DMS 273 (cell line): ENCODE measurements around the gene STAT4.

ENCODE experiments used
- DNase-seq: peaks from one replicate; lab custom pipeline; 2025; ENCODE audit not compliant: unreplicated experiment; lab: John Stamatoyannopoulos, UW

Gene STAT4

DNA sequence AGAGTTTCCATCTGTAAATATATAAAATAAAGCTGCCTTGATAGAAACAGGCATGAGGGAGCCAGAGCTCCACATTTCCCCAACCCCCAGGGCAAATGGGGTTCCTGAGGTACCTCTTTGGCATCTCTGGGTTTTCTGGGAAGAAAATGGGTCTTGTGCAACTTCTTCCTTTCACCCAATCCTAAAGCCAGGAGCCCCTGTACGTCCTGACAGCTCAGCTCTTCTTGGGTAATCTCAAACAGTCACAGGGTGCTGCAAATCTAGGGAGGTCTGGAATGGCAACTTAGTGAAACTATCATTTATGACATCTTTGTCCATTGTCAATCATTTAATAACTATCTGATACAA lies 100.2 kb downstream of the STAT4 start:
- DNase-seq = no peak

DNA sequence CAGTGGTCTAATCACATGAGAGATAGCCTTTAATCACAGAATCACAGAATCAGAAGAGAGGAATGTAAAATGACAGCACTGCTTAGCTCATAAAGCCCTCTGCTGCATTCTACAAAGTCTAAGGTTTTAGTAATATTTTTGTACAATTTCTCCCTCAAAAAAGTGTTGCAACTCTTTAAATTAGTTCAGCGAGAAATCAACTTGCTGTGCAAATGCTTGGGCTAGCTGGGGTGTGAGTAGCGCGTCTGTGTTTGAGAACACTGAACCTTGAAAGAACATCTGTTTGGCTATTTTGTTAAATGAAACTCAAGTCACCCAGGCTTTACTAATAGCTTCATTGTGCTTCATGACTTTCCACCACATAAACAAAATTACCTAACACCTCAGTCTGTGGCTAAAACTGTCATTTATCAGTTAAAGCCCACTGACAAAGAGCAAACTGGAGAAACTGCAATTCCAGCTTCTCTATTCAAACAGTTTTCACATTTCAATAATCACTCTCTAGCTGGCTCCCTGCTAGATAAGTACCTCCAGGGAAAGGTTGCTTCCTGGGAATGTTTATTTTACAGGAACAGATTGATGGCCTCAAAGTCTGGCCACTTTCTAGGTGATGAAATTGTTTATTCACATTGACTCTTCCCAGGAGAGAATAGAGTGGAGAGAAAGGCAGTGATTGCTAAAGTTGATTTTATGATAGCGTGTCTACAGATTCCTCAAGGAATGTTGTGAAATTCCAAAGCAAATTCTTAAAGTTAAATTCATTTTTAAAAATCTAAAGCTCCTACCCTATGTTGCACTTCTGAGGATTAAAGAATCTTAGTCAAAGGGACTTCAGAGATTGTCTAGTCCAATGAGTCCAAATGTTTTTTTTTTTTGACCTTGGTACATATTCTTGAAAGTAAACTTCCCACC lies 100.8 kb downstream of the STAT4 start:
- DNase-seq = peak; percentile 66

DNA sequence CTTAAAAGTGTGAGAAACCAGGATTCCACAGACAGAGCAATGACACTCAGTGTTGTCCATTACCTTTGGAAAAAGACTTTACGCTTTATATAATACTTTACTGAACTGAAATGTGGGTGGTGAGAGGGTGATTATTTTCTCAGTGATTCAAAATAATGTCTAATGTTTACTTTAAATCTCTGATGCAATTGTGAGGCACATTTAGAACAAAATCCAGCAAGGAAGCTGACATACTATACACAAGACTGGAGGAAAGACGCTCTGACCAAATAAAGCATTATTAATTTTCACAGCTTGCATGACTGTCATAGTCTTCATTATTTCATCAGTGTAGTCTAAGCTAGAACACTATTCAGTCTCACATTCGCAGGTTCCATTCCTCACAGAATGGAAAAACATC lies 102.7 kb downstream of the STAT4 start:
- DNase-seq = no peak

DNA sequence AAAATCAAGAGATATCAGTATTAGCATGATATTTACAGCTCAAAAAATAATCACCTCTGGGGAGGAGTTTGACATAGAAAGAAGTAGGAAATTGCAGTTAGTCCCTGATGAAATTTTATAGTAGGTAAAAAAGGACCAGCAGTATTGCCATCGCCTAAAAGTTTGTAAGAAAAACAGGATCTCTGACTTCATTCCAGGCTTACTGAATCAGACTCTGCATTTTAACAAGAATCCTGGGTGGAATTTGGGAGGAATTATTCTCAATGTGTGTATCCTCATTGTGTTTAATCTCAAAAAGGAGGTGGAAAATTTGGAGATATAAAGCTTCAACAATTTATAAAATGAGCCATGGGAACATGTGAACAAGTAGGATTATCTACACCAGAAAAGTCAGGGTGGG lies 105.7 kb downstream of the STAT4 start:
- no peak for DNase-seq

DNA sequence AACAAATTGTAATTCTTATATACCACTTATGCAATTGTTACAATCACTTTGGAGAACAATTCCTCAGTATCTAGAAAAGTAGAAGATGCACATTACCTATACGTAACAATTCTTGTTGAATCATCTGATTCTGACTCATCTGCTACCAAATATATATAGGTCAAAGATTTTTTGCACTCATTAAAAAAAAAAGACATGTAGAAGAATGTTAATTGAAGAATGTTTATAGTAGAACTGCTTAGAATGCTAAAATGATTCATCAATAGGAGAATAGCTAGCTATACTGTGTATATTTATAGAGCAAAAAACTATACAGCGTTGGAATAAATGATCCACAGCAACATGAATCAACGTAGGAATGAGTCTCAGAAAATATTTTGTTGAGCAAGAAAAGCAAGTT lies 107.4 kb downstream of the STAT4 start:
- no peak for DNase-seq

DNA sequence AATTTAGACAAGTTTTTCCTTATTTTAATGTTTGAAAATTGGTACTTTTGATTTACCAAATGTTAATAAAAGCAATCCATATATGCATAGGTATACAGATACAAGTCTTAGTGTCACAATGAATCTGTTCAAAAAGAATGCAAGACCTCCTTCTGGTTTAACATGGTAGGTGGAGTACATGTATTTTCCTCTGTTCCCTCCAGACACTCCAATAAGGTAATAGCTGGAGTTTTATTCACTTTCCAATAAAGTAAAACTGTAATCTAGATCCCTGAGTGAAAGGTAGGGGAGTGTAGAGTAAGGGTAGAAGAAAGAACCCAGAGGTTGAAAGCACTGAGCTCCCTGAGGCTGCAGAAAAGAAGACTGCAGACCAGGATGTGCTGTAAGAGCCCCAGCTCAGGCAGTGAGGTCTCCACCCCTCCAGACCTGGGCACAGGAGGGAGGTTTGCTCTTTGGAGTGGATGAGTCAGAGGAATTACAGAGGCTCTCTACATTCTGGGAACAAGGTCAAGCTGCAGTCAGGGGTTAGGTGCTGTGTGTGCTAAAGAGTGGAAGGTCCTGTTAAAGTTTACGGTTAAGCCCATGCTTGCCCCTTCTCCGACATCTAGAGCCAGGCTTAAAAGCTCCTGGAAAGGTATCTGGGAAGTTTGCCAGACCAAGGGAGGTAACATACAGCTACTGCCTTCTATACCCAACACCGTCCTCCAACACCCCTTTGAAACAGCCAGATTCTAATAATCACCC lies 109.2 kb downstream of the STAT4 start:
- DNase-seq = no peak

DNA sequence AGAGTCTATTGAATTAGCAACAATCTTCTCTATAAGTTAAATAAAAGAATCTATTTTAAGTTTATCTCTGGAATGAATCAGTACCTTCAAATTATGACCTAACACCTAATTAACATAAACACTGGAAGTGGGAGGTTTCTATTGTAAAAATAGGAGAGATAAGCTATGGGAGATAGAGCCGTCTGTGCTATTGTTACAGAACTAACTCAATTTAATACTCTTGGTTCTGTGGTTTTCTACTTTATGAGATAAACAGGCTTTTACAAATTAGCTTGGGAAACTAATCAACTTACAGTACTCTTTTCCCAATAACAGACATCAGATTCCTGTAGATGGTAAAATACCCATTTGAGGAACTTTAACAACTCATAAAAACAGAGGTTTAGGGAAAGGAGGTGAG lies 111.2 kb downstream of the STAT4 start:
- DNase-seq = no peak

DNA sequence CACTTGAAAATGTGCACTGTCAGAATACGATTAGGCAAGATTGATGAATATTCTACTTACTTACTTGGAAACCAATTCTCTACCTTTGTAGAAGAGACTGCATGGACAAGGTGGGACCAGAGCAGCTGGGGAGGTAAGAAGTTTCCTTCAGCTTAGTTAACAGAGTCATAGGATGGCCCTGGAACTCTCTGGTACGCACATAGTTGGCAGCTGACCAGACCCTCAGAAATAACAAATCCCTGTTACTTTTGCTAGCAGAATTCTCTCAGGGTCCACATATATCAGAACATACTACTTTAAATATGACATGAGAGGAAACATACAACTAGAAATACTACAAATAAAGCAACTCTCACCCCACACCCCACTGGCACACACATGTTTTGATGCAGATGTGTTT lies 112.1 kb downstream of the STAT4 start:
- DNase-seq = no peak

DNA sequence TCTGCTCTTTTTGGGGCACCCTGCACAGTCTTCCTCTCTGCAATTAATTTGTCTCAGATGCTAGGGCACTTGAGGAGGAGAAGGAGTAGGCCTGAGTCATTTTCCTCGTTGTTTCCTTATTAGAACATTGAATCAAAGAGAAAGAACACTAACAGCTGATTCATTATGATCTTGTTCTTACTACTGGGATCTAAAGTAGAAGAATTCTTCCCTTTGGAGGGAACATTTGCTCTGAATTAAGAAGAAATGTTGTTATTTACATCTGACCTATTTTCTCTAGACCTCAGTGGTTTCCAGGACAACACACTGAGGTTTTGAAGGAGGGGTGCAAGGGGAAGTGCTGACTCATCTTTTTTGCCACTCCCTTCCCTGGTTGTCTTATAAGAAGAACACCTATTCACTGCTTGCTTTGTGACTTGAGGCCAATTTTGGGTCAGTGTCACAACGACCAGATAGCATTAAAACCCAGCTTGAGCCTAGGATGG lies 112.5 kb downstream of the STAT4 start:
- no peak for DNase-seq

DNA sequence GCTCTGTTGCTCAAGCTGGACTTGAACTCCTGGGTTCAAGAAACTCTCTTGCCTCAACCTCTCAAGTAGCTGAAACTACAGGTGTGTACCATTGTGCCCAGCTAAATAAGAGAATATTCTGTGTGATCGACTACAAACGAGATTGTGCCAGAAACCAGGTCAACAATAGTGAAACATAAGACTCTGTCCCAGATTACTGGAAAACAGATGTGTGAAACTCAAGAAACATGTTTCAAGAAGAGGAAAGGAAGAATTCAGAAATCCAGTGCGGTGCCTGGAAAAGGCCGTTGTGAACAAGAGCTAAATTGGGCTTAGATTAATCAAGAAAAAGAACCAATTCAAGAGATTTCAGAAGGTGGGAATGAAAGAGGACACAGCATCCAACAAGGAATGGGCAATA lies 113.4 kb downstream of the STAT4 start:
- no peak for DNase-seq

DNA sequence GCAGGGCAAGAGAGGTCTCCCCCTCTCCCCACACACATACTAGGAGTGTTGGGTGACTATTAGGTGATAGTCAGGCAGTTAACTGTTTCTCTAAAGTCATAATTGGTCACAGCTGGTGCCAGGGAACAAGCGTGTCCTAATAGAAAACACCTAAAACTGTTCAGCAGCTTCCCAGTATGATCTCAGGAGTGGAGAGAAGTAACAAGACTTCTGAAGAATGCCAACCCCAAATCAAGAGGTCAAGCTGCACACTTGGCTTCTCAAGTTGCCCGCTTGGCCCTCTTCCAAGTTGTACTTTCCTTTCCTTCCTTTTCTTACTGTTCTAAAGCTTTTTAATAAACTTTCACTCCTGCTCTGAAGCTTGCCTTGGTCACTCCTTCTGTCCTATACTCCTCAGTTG lies 114.4 kb downstream of the STAT4 start:
- no peak for DNase-seq

DNA sequence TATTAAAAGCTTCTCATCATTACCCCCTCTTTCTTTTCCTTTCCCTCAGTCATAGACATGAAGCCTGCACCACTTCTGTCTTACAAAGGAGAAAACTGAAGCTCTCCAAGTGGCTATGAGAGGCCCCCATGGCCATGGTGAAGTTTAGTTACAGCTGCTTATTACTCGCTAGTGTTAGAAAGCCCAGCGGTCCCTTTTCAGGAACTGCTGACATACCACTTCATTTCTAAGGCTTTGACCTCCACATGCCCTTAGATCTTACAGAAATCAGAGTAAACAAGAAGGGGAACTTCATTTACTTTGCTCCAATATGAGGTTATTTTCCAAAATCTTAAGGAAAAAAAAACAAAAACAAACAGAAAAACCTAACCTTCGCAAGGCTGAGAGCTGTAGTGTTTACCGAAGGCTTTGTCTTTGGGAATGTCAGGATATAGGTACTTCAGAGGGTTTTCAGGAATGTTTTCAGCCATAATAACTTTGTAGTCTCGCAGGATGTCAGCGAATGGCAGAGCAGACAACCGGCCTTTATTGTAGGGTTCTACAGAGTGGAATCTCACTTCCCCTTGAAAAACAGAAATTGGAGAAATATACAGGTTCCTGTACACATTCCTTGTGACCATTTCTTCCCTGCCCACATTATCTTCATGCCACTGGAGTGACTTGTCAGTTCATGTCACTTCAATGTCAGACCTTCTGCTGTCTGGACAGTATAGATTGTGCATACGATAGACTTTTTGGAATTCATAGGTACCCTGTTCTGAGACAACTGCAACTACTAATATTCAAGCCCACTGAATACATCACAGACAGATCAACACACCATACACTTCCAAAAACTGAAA lies 118.0 kb downstream of the STAT4 start:
- DNase-seq = no peak

DNA sequence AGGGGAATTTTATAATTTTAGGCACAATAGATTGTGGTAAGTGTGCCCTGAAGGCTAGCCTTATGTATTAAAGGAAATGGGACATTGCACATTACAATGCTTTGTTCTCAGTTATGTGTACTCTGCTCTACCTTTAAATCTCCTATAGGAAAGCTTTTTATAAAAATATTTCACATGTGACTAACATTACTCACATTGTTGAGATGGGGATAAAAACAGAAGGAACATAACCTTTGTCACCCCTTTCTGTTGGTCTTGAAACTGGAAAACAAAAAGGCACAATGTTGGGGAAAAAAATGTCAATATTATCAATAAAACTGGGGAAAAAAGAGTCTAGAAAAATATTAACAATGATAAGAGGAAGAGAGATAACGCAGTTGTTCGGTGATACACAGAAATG lies 119.5 kb downstream of the STAT4 start:
- no peak for DNase-seq

DNA sequence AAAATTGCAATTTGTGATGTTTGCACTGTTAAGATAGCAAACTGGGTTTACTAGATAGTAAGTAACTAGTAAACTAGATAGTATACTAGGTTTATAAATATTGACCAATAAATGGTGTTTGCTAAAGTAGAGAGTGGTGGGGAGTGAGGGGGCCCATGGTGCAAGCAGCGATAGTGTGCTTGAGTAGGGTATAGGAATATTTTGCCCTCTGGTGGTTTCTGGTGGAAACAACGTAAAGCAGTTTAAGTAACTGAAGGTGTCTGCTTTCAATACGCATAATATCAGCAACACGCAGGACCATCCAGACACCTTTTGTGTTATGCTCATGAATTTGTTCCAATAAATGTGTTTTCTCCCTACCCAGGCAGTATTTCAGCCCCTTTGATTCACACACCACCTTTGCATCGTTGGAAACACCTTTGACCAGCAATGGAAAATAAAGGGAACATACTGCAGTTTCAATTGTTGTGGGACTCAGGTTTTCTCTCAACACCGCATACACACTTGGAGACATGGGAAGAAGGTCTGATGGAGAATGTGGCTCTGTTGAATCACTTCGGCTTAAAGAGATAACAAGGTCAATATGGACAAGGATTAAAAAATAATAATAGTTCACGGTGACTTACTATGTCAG lies 120.2 kb downstream of the STAT4 start:
- DNase-seq = peak; percentile 72

DNA sequence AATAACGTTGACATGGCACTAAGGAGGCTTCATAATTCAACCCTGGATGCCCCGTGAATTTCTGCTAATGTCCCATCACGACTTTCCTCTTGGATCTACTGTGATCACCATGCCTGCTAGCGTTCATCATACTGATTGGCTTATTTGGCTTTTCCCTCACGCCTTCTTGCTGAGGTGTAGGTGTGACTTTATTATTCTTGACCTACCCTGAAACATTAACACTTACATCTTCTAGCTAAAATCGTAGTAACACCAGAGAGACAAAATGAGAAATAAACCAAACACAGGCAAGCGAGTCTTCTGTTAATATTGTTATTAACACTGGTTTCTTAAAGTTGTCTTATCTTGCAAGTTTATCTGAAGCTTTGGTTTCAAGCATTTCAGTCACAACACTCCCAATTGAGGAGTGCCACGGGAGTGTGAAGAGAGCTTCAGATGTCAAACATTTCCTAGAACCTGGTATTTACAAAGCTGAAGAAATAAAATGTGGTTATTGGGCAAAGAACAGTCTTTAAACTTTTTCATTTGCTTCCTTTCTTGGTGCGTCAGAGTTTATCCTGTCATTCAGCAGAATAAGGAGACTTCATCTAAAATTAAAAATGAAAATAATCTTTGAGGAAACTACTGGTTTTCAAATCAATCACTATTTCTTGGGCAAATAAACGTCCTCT lies 121.4 kb downstream of the STAT4 start:
- DNase-seq = no peak

DNA sequence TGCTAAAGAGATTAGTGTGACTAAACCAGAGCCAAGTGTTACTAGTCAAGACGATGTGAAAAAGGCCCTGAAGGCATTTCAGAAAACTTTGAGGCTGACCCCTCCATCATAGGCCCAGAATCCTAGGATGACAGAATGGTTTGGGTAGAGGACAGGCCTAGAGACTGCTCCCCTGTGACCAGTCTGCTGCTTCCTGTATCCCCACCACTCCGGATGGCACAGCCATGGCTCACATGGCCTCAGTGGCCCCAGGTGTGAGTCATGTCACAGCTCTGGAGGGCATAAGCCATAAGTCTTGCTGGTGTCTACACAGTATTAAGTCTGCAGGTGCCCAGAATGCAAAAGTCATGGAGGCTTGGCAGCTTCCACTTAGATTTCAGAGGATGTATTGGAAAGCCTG lies 124.4 kb downstream of the STAT4 start:
- no peak for DNase-seq

DNA sequence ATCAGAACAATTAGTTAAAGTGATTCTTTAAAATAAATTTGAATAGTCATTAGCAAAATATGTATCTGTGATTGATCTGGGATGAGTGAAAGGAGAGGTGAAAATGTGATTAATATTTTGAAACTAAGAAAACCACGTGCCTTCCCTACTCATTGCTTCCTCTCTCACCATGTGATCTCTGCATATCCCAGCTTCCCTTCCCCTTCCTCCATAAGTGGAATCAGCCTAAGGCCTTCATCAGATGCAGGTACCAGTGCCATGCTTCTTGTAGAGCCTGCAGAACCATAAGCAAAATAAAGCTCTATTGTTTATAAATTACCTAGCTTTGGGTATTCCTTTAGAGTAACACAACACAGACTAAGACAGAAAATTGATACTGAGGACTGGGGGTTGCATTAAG lies 125.7 kb downstream of the STAT4 start:
- DNase-seq = no peak

DNA sequence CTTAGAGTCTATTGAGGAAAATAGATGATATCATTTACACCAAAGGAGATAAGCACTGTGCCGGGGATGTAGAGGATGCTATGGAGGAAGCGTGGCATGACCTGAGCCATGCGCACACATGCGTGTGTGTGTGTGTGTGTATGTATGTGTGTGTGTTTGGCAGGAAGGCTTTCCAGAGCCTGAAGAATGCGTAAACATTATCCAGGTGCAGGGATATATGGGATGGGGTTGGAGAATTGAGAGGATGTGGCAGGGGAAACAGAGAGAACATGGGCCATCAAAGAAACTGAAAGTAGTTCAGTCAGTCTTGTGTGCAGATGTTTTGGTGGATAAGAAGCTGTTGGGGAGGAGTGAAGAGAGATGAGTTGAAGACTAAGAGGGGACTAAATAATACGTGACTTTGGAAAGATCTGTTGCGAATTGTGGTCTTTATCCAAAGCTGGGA lies 127.5 kb downstream of the STAT4 start:
- DNase-seq = no peak

DNA sequence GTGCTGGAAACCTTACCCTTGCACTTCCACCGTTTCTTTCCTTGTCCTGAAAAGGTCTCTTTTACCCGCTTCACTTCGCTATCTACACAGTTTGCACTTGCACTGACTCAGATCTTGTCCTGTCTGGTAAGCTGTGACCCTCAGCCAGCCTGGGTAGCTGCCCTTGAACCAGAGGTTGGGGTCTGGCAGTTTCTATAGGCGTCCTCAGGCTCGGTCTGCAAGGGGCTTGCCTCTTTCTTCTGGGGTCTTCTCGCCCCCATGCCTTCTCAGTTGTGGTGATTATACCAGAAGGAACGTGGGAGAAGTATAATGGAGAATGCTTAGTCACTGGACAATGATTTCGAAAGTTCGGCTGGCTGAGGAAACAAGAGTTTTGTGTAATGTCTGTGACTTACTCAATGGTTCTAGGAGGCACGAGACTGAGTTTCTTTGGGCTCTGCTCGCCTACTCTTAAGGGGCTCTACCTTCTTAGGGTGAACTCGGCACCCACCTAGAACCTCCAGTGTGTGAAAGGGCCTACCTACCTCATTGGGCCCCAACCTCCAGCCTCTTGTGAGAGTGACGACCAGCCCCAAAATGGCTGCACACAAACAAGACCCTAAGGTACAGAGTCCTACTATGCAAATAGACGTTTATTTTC lies 129.9 kb downstream of the STAT4 start:
- DNase-seq = peak; percentile 43

DNA sequence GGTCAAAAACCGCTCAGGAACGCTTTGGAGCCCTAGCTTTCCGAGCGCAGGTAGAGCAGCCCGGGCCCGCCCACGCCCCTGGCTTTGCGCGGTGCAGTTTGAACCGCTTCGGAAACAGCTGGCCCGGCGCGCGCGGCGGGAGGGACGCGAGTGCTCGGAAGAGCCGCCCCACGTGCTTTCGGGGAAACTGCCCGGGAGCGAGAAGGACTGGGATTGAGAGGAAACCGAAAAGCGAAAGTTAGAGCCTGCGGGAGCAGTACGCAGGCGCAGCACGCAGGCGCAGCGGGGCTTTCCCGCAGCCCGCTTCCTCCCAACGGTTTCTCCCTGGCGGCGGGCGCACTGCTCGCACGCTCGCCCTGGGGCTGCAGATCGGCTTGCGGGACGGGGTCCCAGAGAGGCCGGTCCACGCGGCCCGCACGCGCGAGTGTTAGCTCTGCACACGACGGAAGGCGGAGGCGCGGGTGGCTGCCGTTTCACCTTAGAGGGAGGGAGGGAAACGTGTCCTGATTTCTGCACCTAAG lies 130.5 kb downstream of the STAT4 start:
- peak; percentile 98 for DNase-seq
